Mesenchymal stem cell (in vitro differentiated cells and primary cell): ENCODE data around the gene ISYNA1.

ENCODE experiments used
- DNase-seq: peaks from one replicate; pipeline ENCODE4 v3.0.0-alpha.2; 2013
- H2AFZ ChIP-seq: one replicate; pipeline ENCODE4 v1.6.1; 2013; ENCODE audit warnings: low read depth, mild to moderate bottlenecking, control low read depth, inconsistent platforms, low read length, moderate library complexity
- H2AK5ac ChIP-seq: 2 replicates; pipeline ENCODE4 v1.6.1; 2013; ENCODE audit warnings: low read length, moderate library complexity, mild to moderate bottlenecking, inconsistent platforms; ENCODE audit not compliant: severe bottlenecking
- H2BK120ac ChIP-seq: one replicate; pipeline ENCODE4 v1.6.1; 2013; ENCODE audit warnings: low read depth, mild to moderate bottlenecking, inconsistent platforms, low read length, moderate library complexity
- H2BK12ac ChIP-seq, 2 experiments: one replicate each; pipeline ENCODE4 v1.6.1; 2013; ENCODE audit warnings: inconsistent platforms in 2 of 2, low read length in 2 of 2, mild to moderate bottlenecking in 2 of 2, moderate library complexity in 2 of 2, control low read depth in 1 of 2
- H2BK15ac ChIP-seq: one replicate; pipeline ENCODE4 v1.6.1; 2013; ENCODE audit warnings: mild to moderate bottlenecking, low read depth, inconsistent platforms; ENCODE audit not compliant: poor library complexity, severe bottlenecking
- H2BK5ac ChIP-seq: 2 replicates; pipeline ENCODE4 v1.6.1; 2013; ENCODE audit warnings: low read depth, mild to moderate bottlenecking, low read length, control low read depth, inconsistent platforms; ENCODE audit not compliant: poor library complexity, severe bottlenecking
- H3K14ac ChIP-seq, 2 experiments: one replicate each; pipeline ENCODE4 v1.6.1; 2013; ENCODE audit warnings: inconsistent platforms in 2 of 2, low read length in 2 of 2, control low read depth in 1 of 2, mild to moderate bottlenecking in 1 of 2, moderate library complexity in 1 of 2
- H3K18ac ChIP-seq, 2 experiments: one replicate each; pipeline ENCODE4 v1.6.1; 2013; ENCODE audit warnings: inconsistent platforms in 2 of 2, low read length in 2 of 2, control low read depth in 1 of 2, low read depth in 1 of 2, mild to moderate bottlenecking in 1 of 2
- H3K23ac ChIP-seq, 2 experiments: one replicate each; pipeline ENCODE4 v1.6.1; 2013; ENCODE audit warnings: inconsistent platforms in 2 of 2, low read length in 2 of 2, mild to moderate bottlenecking in 2 of 2, moderate library complexity in 2 of 2, control low read depth in 1 of 2
- H3K27ac ChIP-seq: 2 replicates; pipeline ENCODE4 v1.5.1; 2013; ENCODE audit warnings: mild to moderate bottlenecking, moderate library complexity, low read length, control low read depth, inconsistent platforms; ENCODE audit not compliant: poor library complexity, severe bottlenecking
- H3K27me3 ChIP-seq, 2 experiments: 2 replicates each; pipeline versions ENCODE4 v1.6.1 to v1.7.0; 2013; ENCODE audit warnings: low read length in 2 of 2, mild to moderate bottlenecking in 2 of 2, moderate library complexity in 2 of 2, control low read depth in 1 of 2, inconsistent platforms in 1 of 2; ENCODE audit not compliant: control insufficient read depth in 1 of 2, insufficient read depth in 1 of 2
- H3K36me3 ChIP-seq, 2 experiments: 2 replicates each; pipeline versions ENCODE4 v1.6.1 to v1.7.0; 2013; ENCODE audit warnings: low read length in 2 of 2, control low read depth in 1 of 2, inconsistent platforms in 1 of 2, low read depth in 1 of 2, mild to moderate bottlenecking in 1 of 2; ENCODE audit not compliant: insufficient read depth in 2 of 2, control insufficient read depth in 1 of 2
- H3K4ac ChIP-seq, 2 experiments: one replicate each; pipeline ENCODE4 v1.6.1; 2013; ENCODE audit warnings: inconsistent platforms in 2 of 2, low read length in 2 of 2, mild to moderate bottlenecking in 2 of 2, moderate library complexity in 2 of 2, control low read depth in 1 of 2, low read depth in 1 of 2
- H3K4me1 ChIP-seq: 2 replicates; pipeline ENCODE4 v1.6.1; 2013; ENCODE audit warnings: low read depth, low read length, control low read depth; ENCODE audit not compliant: control insufficient read depth, insufficient read depth
- H3K4me2 ChIP-seq: 2 replicates; pipeline ENCODE4 v1.6.1; 2013; ENCODE audit warnings: low read length, mild to moderate bottlenecking, inconsistent platforms; ENCODE audit not compliant: poor library complexity, severe bottlenecking
- H3K4me3 ChIP-seq, 2 experiments: 2 replicates each; pipeline versions ENCODE4 v1.5.1 to v1.7.0; 2013; ENCODE audit warnings: low read length in 2 of 2, mild to moderate bottlenecking in 2 of 2, control low read depth in 1 of 2, low read depth in 1 of 2; ENCODE audit not compliant: insufficient read depth in 1 of 2
- H3K79me1 ChIP-seq: replicated peaks from 2 replicates; pipeline ENCODE4 v1.6.1; 2013; ENCODE audit warnings: mild to moderate bottlenecking, control low read depth, low read length, inconsistent platforms; ENCODE audit not compliant: poor library complexity, severe bottlenecking
- H3K9ac ChIP-seq: 2 replicates; pipeline ENCODE4 v1.7.0; 2013; ENCODE audit warnings: mild to moderate bottlenecking, low read length, moderate library complexity
- H3K9me3 ChIP-seq: 2 replicates; pipeline ENCODE4 v1.7.0; 2013; ENCODE audit warnings: mild to moderate bottlenecking, low read length; ENCODE audit not compliant: control insufficient read depth
- H4K8ac ChIP-seq: one replicate; pipeline ENCODE4 v1.6.1; 2013; ENCODE audit warnings: inconsistent platforms, mild to moderate bottlenecking, low read length, moderate library complexity
- H4K91ac ChIP-seq: one replicate; pipeline ENCODE4 v1.6.1; 2013; ENCODE audit warnings: mild to moderate bottlenecking, low read length, inconsistent platforms
- WGBS: methylation state at CpG from one replicate; pipeline ENCODE4 v1.1.7; 2013; ENCODE audit warnings: mixed read lengths; 5-methylcytosine and 5-hydroxymethylcytosine counted together

ISYNA1 gene

DNA sequence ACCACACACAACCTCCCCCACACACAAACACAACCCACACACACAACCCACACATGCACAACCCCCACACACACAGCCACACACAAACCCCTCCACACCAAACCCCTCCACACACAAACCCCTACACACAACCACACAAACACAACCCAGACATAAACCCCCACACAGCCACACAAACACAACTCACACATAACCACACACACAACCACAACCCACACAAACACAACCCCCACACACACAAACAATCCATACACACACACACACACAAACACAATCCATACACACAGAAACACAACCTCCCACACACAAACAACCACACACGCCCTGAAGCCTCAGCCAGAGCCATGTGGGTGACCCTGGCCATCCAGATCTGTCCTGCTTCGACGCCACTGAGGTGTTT, 30.0 kb upstream of the ISYNA1 start:
- H2BK5ac ChIP-seq, result no peak overlapping the region
- no peaks in the 10 kb centered on the region for H3K9me3 ChIP-seq
- peaks cover 25% of the 10 kb centered on the region for H3K79me1 ChIP-seq
- H3K9ac ChIP-seq, result no peak overlapping the region
- no peak overlapping the region for H2BK15ac ChIP-seq
- peak overlapping the region; percentile 1 for H4K91ac ChIP-seq
- H2AK5ac ChIP-seq, result peak overlapping the region; percentile 17
- H3K23ac ChIP-seq, result no peak overlapping the region
- no peak overlapping the region for H2BK120ac ChIP-seq
- H3K4me1 ChIP-seq, result peaks cover 63% of the 10 kb centered on the region
- no peak overlapping the region for H3K14ac ChIP-seq
- H3K36me3 ChIP-seq, result peaks cover 38 to 46% of the 10 kb centered on the region in 2 experiments
- H2AFZ ChIP-seq, result no peak overlapping the region
- no peak overlapping the region for H3K18ac ChIP-seq
- peak overlapping the region in 1 of 2 experiments; percentile 13 for H3K4ac ChIP-seq
- no peak overlapping the region for H3K4me3 ChIP-seq
- 95% methylated on average over 3 of the region's 3 CpGs for WGBS
- no peak for DNase-seq
- no peaks in the 10 kb centered on the region for H3K27me3 ChIP-seq
- H4K8ac ChIP-seq, result peak overlapping the region; percentile 46
- H3K27ac ChIP-seq, result no peak overlapping the region
- H2BK12ac ChIP-seq, result peak overlapping the region; percentile 17 to 44
- H3K4me2 ChIP-seq, result no peak overlapping the region

DNA sequence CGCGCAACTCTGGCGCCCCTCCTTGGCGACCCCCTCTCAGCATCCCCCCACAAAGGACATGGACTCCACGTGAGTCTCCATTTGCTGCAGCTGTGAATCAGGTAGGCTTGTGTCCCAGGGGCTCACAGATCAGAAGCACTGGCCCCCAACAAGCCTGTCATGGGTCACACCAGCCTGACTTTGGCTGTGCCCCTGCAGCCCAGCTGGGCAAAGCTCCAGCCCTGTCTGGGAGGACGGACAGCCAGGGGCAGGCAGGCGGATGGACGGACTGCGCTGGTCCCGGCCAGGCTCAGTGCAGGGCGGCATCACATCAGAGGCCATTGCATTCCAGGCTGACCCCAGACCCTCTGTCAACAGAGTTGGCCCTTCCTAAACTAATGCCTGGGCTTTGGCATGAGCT, 28.4 kb upstream of the ISYNA1 start:
- H3K27me3 ChIP-seq, result no peaks in the 10 kb centered on the region
- no peak overlapping the region for H3K27ac ChIP-seq
- H4K91ac ChIP-seq, result peak overlapping the region; percentile 77
- no peak overlapping the region for H3K14ac ChIP-seq
- peaks cover 45 to 46% of the 10 kb centered on the region in 2 experiments for H3K36me3 ChIP-seq
- H2BK15ac ChIP-seq, result no peak overlapping the region
- H2AFZ ChIP-seq, result no peak overlapping the region
- no peak overlapping the region for H2BK5ac ChIP-seq
- no peak for DNase-seq
- H3K4me1 ChIP-seq, result peaks cover 68% of the 10 kb centered on the region
- H3K23ac ChIP-seq, result no peak overlapping the region
- 96% methylated on average over 11 of the region's 11 CpGs for WGBS
- H3K79me1 ChIP-seq, result peaks cover 31% of the 10 kb centered on the region
- peak overlapping the region; percentile 36 for H4K8ac ChIP-seq
- H3K4me3 ChIP-seq, result no peak overlapping the region
- H3K9me3 ChIP-seq, result no peaks in the 10 kb centered on the region
- peak overlapping the region; percentile 62 to 93 for H2BK12ac ChIP-seq
- no peak overlapping the region for H2BK120ac ChIP-seq
- H3K4ac ChIP-seq, result no peak overlapping the region
- no peak overlapping the region for H3K9ac ChIP-seq
- H3K4me2 ChIP-seq, result no peak overlapping the region
- no peak overlapping the region for H2AK5ac ChIP-seq
- H3K18ac ChIP-seq, result peak overlapping the region; percentile 14 to 82

DNA sequence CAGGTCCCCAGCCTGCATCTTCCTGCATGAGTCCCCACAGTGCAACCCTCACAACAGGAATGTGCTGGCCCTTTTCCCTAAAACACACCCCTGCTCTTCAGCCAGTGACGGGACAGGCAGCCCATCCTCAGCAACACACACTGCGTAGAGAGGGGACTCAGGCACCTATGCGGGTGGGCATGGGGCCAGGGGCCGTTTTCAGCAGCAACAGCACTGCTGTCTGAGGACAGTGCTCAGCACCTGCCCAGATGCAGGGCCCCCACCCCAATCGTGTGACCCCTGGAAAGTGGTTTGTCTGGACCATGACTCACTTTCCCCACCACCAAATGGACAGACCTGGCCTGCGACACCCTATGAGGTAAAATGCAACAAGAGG, 28.0 kb upstream of the ISYNA1 start:
- H3K18ac ChIP-seq, result peak overlapping the region in 1 of 2 experiments; percentile 14
- H3K4me3 ChIP-seq, result no peak overlapping the region
- H2AK5ac ChIP-seq, result no peak overlapping the region
- peaks cover 33% of the 10 kb centered on the region for H3K79me1 ChIP-seq
- no peaks in the 10 kb centered on the region for H3K9me3 ChIP-seq
- no peak overlapping the region for H2BK120ac ChIP-seq
- no peak overlapping the region for H2BK15ac ChIP-seq
- H3K4me2 ChIP-seq, result no peak overlapping the region
- H3K23ac ChIP-seq, result no peak overlapping the region
- 96% methylated on average over 6 of the region's 6 CpGs for WGBS
- no peaks in the 10 kb centered on the region for H3K27me3 ChIP-seq
- H4K91ac ChIP-seq, result no peak overlapping the region
- H3K36me3 ChIP-seq, result peaks cover 45 to 50% of the 10 kb centered on the region in 2 experiments
- peaks cover 72% of the 10 kb centered on the region for H3K4me1 ChIP-seq
- H2AFZ ChIP-seq, result no peak overlapping the region
- H2BK12ac ChIP-seq, result peak overlapping the region; percentile 62 to 93
- H3K4ac ChIP-seq, result no peak overlapping the region
- H3K14ac ChIP-seq, result no peak overlapping the region
- peak overlapping the region; percentile 36 for H4K8ac ChIP-seq
- no peak overlapping the region for H3K9ac ChIP-seq
- H2BK5ac ChIP-seq, result no peak overlapping the region
- no peak overlapping the region for H3K27ac ChIP-seq
- no peak for DNase-seq

DNA sequence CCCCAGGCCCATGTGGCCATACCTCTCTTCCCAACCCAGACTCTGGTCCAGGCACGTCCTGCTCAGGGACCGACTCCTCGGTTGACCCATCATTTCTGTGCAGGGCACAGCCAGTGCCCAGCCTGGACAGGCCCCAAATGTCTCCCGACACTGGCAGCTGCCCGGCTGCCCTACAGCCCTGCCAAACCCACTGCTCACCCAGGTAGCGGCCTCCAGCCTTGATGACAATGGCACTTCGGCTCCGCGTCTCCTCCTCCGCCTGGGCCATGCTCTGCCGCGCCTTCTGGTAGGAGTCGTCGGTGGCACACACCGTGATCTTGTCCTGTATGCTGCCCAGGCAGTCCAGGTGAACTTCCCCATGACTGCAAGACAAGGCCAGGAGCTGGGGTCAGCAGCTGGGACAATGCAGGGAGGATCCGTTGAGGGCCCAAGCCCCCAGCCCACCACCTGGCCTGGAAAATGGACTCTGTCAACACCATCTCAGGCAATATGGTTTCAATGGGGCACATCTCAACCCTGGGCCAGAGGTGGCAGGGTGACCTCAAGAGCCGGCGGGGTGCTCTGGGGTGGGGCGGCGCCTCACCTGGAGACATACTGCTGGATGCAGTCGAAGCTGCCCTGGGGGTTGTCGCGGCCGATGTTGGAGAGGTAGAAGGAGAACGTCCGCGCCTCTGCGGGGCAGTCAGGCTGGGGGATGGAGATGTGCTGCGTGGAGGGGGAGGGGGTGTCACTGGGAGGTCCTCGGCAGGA, 27.5 kb upstream of the ISYNA1 start:
- no peak overlapping the region for H2BK5ac ChIP-seq
- H2BK15ac ChIP-seq, result peak overlapping the region; percentile 85
- peak overlapping the region; percentile 60 to 93 for H2BK12ac ChIP-seq
- H3K79me1 ChIP-seq, result peaks cover 29% of the 10 kb centered on the region
- H3K36me3 ChIP-seq, result peaks cover 45 to 50% of the 10 kb centered on the region in 2 experiments
- no peak overlapping the region for H3K4me3 ChIP-seq
- peak overlapping the region; percentile 47 for H4K8ac ChIP-seq
- peak overlapping the region in 1 of 2 experiments; percentile 57 for H3K14ac ChIP-seq
- H3K27me3 ChIP-seq, result no peaks in the 10 kb centered on the region
- H2AK5ac ChIP-seq, result peak overlapping the region; percentile 11
- peak overlapping the region; percentile 50 for H3K9ac ChIP-seq
- peak overlapping the region; percentile 29 for H2BK120ac ChIP-seq
- peak overlapping the region; percentile 18 to 76 for H3K4ac ChIP-seq
- H4K91ac ChIP-seq, result peak overlapping the region; percentile 60
- WGBS, result 94% methylated on average over 22 of the region's 30 CpGs
- DNase-seq, result no peak
- no peak overlapping the region for H3K23ac ChIP-seq
- H3K18ac ChIP-seq, result peak overlapping the region; percentile 60 to 84
- H3K4me1 ChIP-seq, result peaks cover 73% of the 10 kb centered on the region
- H2AFZ ChIP-seq, result no peak overlapping the region
- H3K4me2 ChIP-seq, result no peak overlapping the region
- H3K27ac ChIP-seq, result peak overlapping the region; percentile 46
- no peaks in the 10 kb centered on the region for H3K9me3 ChIP-seq
